Esophagus squamous epithelium (tissue), 5 donors: ENCODE results near the gene CXCR5. TPM values are rescaled to one million over a fixed set of nuclear protein-coding genes. Genes with fewer than 3 reads are reported as not detected.

ENCODE experiments used
- DNase-seq: peaks from one replicate; lab custom pipeline; 2025; lab: John Stamatoyannopoulos, UW
- H3K27ac ChIP-seq, 4 donors: fragments of 200-600 bp; sonication (generic); one replicate each; pipeline ENCODE4 v1.5.1; 2016 to 2019; ENCODE audit warnings: mild to moderate bottlenecking in 1 of 4
- H3K27me3 ChIP-seq, 4 donors: fragments of 200-600 bp; sonication (generic); 1 replicate in 3 of 4; 2 replicates in 1 of 4; pipeline versions ENCODE4 v1.5.1 to v1.6.0; 2017 to 2021; ENCODE audit warnings: antibody characterized with exemption in 1 of 4
- H3K36me3 ChIP-seq, 3 donors: fragments of 200-600 bp; sonication (generic); one replicate each; pipeline ENCODE4 v1.5.1; 2016 to 2019
- H3K4me1 ChIP-seq, 3 donors: fragments of 200-600 bp; sonication (generic); one replicate each; pipeline ENCODE4 v1.5.1; 2017 to 2019
- H3K4me3 ChIP-seq, 4 donors: fragments of 200-600 bp; sonication (generic); 1 replicate in 3 of 4; 2 replicates in 1 of 4; pipeline ENCODE4 v1.5.1; 2016 to 2019; ENCODE audit warnings: mild to moderate bottlenecking in 2 of 4, moderate library complexity in 1 of 4
- H3K9me3 ChIP-seq, 3 donors: fragments of 200-600 bp; sonication (generic); one replicate each; pipeline ENCODE4 v1.5.1; 2016 to 2019
- CTCF ChIP-seq, 6 experiments: fragments of 450-650 bp in 4 of 6; fragments of 200-600 bp in 2 of 6; sonication (generic) in 2 of 6; IDR thresholded peaks; one replicate each; pipeline ENCODE4 v1.5.1; 2016 to 2019; ENCODE audit warnings: antibody characterized with exemption in 6 of 6, mild to moderate bottlenecking in 4 of 6, moderate library complexity in 4 of 6
- POLR2A ChIP-seq, 4 donors: fragments of 450-650 bp; IDR thresholded peaks; one replicate each; pipeline ENCODE4 v1.6.1; 2017; ENCODE audit warnings: antibody characterized with exemption in 4 of 4, mild to moderate bottlenecking in 4 of 4, moderate library complexity in 3 of 4
- WGBS, 2 donors: methylation state at CpG; one replicate each; pipeline ENCODE4 v1.1.5; 2018; 5-methylcytosine and 5-hydroxymethylcytosine counted together
- intact Hi-C: fragments of 100-400 bp; cut with DNase I; formaldehyde crosslinking; loops from one replicate; pipeline ENCODE4 v1.15.0; 2022
- total RNA-seq, 4 donors: library from RNA; depleted of rRNA; stranded (reverse); fragments of >200 nt; gene quantifications; one replicate each; pipeline ENCODE4 v1.1.0, GENCODE V29; 2016
- donor health status: DM: yes; HTN: yes; CAD: no.

Gene CXCR5
- total RNA-seq, 4 donors from 2014 or later: 0.06 TPM; not detected in 3

DNA sequence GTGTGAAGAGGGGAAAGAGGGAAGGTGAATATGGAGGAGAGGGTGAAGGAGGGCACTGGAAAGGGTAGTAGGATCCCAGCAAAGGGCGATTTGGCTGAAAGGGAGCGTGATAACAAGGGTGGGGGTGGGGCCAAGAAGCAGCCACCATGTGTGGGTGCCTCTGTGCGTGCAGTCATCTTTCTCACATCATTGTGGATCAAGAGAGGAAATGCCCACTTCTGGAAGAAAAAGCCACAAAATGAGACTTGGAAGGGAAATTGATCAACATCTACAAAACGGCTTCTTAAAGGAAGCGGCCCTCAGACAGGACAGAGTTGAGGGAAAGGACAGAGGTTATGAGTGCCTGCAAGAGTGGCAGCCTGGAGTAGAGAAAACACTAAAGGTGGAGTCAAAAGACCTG lies 1.2 kb upstream of the CXCR5 start:
- intact Hi-C loops: no loop called here
- no peak overlapping the region for H3K27ac ChIP-seq
- WGBS, 2 donors: 69 to 70% methylated on average over 5 of the region's 5 CpGs

GRCh38 chr11:118883004-118883367 lies 706 bp upstream of the CXCR5 start:
- Histone ChIP-seq H3K36me3 (no peaks in the 10 kb centered on the region), H3K27me3 (no peaks in the 10 kb centered on the region), H3K4me3 (no peak overlapping the region), H3K4me1 (peaks cover 6 to 9% (median 7%) of the 10 kb centered on the region in 3 donors), H3K27ac (no peak overlapping the region), H3K9me3 (no peaks in the 10 kb centered on the region)
- DNase-seq: no peak
- TF ChIP-seq CTCF (IDR thresholded peaks at IDR 0.05) (no peak), POLR2A (IDR thresholded peaks at IDR 0.05) (no peak)
- 13 to 14% methylated on average over 1 of the region's 1 CpG for WGBS, 2 donors
- intact Hi-C loops: no loop called here

More for the DNA sequence above, 1.2 kb upstream of the CXCR5 start:
- Histone ChIP-seq H3K4me1 (peaks cover under 1 to 4% (median 2%) of the 10 kb centered on the region in 3 donors), H3K27me3 (no peaks in the 10 kb centered on the region), H3K9me3 (no peaks in the 10 kb centered on the region), H3K4me3 (no peak overlapping the region), H3K36me3 (no peaks in the 10 kb centered on the region)
- TF ChIP-seq POLR2A (IDR thresholded peaks at IDR 0.05) (no peak), CTCF (IDR thresholded peaks at IDR 0.05) (no peak)
- no peak for DNase-seq

DNA sequence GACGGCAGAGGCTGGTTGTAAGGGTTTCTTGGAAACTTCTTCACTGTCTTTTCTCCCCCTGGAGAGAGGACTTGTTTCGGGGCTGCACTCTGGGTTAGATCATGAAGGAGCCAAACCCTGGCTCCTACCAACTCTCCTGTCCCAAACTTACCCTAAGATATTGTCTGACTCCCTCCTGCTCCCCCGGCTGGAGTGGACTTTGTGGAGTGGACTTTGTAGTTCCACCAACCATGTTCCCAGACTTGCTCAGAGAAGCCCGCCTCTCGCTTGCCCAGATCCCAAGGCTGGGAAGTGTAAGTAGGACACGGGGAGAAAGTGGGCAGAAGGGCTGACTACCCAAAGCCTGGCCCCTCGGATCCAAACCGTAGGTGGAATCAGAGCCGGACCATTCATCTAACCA lies 1.2 kb downstream of the CXCR5 start:
- intact Hi-C loops: no loop called here
- no peaks in the 10 kb centered on the region for H3K27me3 ChIP-seq
- H3K36me3 ChIP-seq: no peaks in the 10 kb centered on the region
- WGBS, 2 donors: 77 to 89% methylated on average over 4 to 8 of the region's 9 CpGs
- TF ChIP-seq CTCF (IDR thresholded peaks at IDR 0.05) (no peak), POLR2A (IDR thresholded peaks at IDR 0.05) (no peak)
- H3K27ac ChIP-seq: no peak overlapping the region
- H3K4me1 ChIP-seq: peaks cover 7 to 28% (median 19%) of the 10 kb centered on the region in 3 donors
- DNase-seq: no peak
- H3K4me3 ChIP-seq: no peak overlapping the region
- H3K9me3 ChIP-seq: no peaks in the 10 kb centered on the region

DNA sequence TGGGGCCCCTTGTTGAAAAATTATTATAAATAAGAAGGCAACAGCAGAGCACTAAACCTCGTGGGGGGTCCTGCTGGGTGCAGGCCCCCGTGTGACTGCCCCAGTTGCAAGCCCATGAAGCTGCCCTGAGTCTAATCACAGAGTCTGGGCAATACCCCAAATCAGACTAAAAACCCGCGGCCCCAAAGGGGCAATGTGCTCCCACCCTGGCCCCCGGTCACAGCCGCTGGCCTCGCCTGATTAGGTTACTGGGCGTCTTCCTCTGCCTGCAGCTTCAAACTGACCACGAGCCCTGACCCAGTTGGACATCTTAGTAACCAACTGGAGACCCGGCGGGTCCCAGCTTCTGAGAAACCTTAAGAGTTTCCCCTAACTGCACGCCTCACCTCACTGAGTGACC lies 1.6 kb downstream of the CXCR5 start:
- Histone ChIP-seq H3K27ac (no peak overlapping the region), H3K4me3 (no peak overlapping the region), H3K36me3 (no peaks in the 10 kb centered on the region), H3K27me3 (no peaks in the 10 kb centered on the region), H3K4me1 (peaks cover 7 to 32% (median 23%) of the 10 kb centered on the region in 3 donors), H3K9me3 (no peaks in the 10 kb centered on the region)
- DNase-seq: no peak
- WGBS, 2 donors: 71 to 82% methylated on average over 4 of the region's 12 CpGs
- intact Hi-C loops: no loop called here
- no peak for TF ChIP-seq POLR2A (IDR thresholded peaks at IDR 0.05)
- TF ChIP-seq CTCF (IDR thresholded peaks at IDR 0.05): no peak

- Histone ChIP-seq H3K36me3 (no peaks in the 10 kb centered on the region), H3K4me3 (no peak overlapping the region), H3K9me3 (no peaks in the 10 kb centered on the region), H3K4me1 (peaks cover 7 to 34% (median 24%) of the 10 kb centered on the region in 3 donors), H3K27ac (peak overlapping the region in 2 of 4 donors; percentile 38 to 73), H3K27me3 (no peaks in the 10 kb centered on the region)
- intact Hi-C loops: no loop called here
- WGBS, 2 donors: 57 to 63% methylated on average over 7 to 10 of the region's 12 CpGs
- no peak for DNase-seq
- TF ChIP-seq POLR2A (IDR thresholded peaks at IDR 0.05) (no peak), CTCF (IDR thresholded peaks at IDR 0.05) (no peak)
These were observed 2.3 kb downstream of the CXCR5 start for GRCh38 chr11:118885831-118886565.
